AG10803 (cell line): Measurements from ENCODE around the gene NRF1.
"Not testable (repeated sequence)": the region's sequence is repeated elsewhere in the genome, so short reads cannot be mapped to it uniquely, and the experiment has no call there.

Experiments used
- DNase-seq: peaks from one replicate; pipeline ENCODE4 v3.0.0; 2010; ENCODE audit warnings: low read depth
- H3K4me3 ChIP-seq: 2 replicates; pipeline ENCODE4 v1.5.1; 2011; ENCODE audit warnings: mild to moderate bottlenecking, low read length, control low read depth
- TF ChIP-seq, protein P1 (sequence below): conservative IDR thresholded peaks from 2 replicates; pipeline ENCODE4 v1.5.1; 2011; ENCODE audit warnings: mild to moderate bottlenecking, low read length, control low read depth, inconsistent platforms

NRF1 gene

GRCh38 chr7:129611246-129612111 lies at the start of gene NRF1:
Gene NRF1, plus strand, starts transcription at chr7:129611720. Its CDS starts 45,632 bp downstream, at chr7:129657352.
- H3K4me3 ChIP-seq = peak within 1 kb of the TSS; percentile 91
- TF ChIP-seq, protein P1, sequence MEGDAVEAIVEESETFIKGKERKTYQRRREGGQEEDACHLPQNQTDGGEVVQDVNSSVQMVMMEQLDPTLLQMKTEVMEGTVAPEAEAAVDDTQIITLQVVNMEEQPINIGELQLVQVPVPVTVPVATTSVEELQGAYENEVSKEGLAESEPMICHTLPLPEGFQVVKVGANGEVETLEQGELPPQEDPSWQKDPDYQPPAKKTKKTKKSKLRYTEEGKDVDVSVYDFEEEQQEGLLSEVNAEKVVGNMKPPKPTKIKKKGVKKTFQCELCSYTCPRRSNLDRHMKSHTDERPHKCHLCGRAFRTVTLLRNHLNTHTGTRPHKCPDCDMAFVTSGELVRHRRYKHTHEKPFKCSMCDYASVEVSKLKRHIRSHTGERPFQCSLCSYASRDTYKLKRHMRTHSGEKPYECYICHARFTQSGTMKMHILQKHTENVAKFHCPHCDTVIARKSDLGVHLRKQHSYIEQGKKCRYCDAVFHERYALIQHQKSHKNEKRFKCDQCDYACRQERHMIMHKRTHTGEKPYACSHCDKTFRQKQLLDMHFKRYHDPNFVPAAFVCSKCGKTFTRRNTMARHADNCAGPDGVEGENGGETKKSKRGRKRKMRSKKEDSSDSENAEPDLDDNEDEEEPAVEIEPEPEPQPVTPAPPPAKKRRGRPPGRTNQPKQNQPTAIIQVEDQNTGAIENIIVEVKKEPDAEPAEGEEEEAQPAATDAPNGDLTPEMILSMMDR = no peak
- DNase-seq = peak; percentile 93

DNA sequence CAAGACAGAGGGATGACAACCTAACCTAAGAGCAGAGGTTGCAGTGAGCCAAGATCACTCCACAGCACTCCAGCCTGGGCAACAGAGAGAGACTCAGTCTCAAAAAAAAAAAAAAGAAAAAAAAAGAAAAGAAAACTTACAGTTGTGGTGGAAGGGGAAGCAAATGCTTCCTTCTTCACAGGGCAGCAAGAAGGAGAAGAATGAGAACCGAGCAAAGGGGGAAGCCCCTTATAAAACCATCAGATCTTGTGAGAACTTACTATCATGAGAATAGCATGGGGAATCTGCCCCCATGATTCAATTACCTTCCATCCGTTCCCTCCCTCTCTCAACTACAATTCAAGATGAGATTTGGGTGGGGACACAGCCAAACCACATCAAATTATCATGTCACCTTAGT lies 45.2 kb upstream of the NRF1 start:
- not testable (repeated sequence) for DNase-seq

GRCh38 chr7:129567377-129567776 lies 44.1 kb upstream of the NRF1 start:
- no peak overlapping the region for H3K4me3 ChIP-seq
- DNase-seq = no peak
- TF ChIP-seq, protein P1 = no peak

More for the DNA sequence above, 45.2 kb upstream of the NRF1 start:
- not testable (repeated sequence) for H3K4me3 ChIP-seq

- DNase-seq = no peak
- no peak overlapping the region for H3K4me3 ChIP-seq
- TF ChIP-seq, protein P1 = no peak
These were observed 43.3 kb upstream of the NRF1 start for GRCh38 chr7:129568240-129568639.

DNA sequence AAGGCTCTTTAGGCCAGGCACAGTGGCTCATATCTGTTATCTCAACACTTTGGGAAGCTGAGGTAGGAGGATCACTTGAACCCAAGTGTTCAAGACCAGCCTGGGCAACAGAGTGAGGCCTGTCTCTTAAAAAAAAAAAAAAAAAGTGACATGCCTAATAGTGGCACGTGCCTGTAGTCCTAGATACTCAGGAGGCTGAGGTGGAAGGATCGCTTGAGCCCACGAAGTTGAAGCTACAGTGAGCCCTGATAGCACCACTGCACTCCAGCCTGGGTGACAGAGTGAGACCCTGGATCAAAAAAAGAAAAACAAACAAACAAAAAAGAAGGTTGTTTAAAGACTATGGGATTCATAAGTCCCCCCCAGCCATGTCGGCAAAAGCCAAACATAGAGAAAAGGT lies 42.2 kb upstream of the NRF1 start:
- TF ChIP-seq, protein P1 = no peak
- no peak for DNase-seq
- no peak overlapping the region for H3K4me3 ChIP-seq

DNA sequence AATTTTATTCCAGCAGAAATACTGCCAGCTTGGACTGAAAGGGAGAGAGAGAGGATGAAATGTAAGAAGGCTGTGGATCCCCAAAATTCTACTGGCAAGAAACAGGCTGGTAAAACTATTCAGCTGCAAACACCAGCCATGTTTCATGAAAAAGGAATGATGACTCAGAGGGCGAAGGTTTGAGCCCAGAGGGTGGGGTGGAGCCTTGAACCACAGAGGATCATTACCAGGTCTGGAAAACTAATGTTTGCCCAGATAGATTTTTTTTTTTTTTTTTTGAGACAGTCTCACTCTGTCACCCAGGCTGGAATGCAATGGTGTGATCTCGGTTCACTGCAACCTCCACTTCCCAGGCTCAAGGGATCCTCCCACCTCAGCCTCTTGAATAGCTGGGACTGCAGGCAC lies 41.7 kb upstream of the NRF1 start:
- TF ChIP-seq, protein P1 = no peak
- DNase-seq = peak; percentile 92
- H3K4me3 ChIP-seq = no peak overlapping the region

- no peak overlapping the region for H3K4me3 ChIP-seq
- no peak for DNase-seq
- TF ChIP-seq, protein P1 = no peak
These were observed 40.3 kb upstream of the NRF1 start for GRCh38 chr7:129571201-129571600.
